Brain microvascular endothelial cell (primary cell): ENCODE results near the gene NLRP6.
"Not testable (repeated sequence)": the region's sequence is repeated elsewhere in the genome, so short reads cannot be mapped to it uniquely, and the experiment has no call there.

Experiments used
- DNase-seq: peaks from one replicate; pipeline ENCODE4 v3.0.0-alpha.2; 2020
- H3K27ac ChIP-seq: fragments of 250-450 bp; sonication (Bioruptor Pico); 2 replicates; pipeline ENCODE4 v1.5.1; 2020; ENCODE audit warnings: mild to moderate bottlenecking, moderate library complexity
- H3K27me3 ChIP-seq: fragments of 250-450 bp; sonication (Bioruptor Pico); replicated peaks from 2 replicates; pipeline ENCODE4 v1.5.1; 2020; ENCODE audit warnings: mild to moderate bottlenecking
- H3K36me3 ChIP-seq: fragments of 250-450 bp; sonication (Bioruptor Pico); replicated peaks from 2 replicates; pipeline ENCODE4 v1.5.1; 2020; ENCODE audit warnings: mild to moderate bottlenecking
- H3K4me3 ChIP-seq: 2 replicates; pipeline ENCODE4 v1.5.1; 2011; ENCODE audit warnings: low read depth, mild to moderate bottlenecking, control low read depth, low read length, moderate library complexity
- in situ Hi-C: cut with HindIII; loops from 2 replicates; pipeline ENCODE4 v1.10.0; 2017; ENCODE audit warnings: low sequenced_read_pairs, low pct_ligation_motif_present
- TF ChIP-seq, protein P1 (sequence below): IDR thresholded peaks from 2 replicates; pipeline ENCODE4 v1.5.1; 2011; ENCODE audit warnings: low read depth, mild to moderate bottlenecking, moderate library complexity, low read length, control low read depth, inconsistent platforms; ENCODE audit errors: missing control alignments

The NLRP6 gene

DNA sequence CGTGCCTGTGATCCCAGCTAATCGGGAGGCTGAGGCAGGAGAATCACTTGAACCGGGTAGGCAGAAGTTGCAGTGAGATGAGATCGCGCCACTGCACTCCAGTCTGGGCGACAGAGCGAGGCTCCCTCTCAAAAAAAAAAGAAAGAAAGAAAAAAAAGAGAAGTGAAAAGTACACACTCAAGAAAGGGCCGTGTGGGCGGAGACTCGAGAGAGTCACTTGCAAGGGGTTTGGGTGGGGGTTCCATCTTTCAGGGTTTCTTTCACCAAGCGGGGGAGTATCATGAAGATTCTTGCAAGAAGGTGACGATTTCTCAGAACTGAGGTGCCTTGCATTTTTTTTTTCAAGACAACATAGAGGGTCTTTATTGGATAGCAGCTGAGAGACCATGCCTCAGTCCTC lies 25.2 kb downstream of the NLRP6 start:
- TF ChIP-seq, protein P1, sequence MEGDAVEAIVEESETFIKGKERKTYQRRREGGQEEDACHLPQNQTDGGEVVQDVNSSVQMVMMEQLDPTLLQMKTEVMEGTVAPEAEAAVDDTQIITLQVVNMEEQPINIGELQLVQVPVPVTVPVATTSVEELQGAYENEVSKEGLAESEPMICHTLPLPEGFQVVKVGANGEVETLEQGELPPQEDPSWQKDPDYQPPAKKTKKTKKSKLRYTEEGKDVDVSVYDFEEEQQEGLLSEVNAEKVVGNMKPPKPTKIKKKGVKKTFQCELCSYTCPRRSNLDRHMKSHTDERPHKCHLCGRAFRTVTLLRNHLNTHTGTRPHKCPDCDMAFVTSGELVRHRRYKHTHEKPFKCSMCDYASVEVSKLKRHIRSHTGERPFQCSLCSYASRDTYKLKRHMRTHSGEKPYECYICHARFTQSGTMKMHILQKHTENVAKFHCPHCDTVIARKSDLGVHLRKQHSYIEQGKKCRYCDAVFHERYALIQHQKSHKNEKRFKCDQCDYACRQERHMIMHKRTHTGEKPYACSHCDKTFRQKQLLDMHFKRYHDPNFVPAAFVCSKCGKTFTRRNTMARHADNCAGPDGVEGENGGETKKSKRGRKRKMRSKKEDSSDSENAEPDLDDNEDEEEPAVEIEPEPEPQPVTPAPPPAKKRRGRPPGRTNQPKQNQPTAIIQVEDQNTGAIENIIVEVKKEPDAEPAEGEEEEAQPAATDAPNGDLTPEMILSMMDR = no peak
- Histone ChIP-seq H3K27ac (no peak overlapping the region), H3K36me3 (no peaks in the 10 kb centered on the region), H3K4me3 (no peak overlapping the region), H3K27me3 (peaks cover 2% of the 10 kb centered on the region)
- no peak for DNase-seq
- in situ Hi-C loops = no loop called here

GRCh38 chr11:304061-304506 lies 25.9 kb downstream of the NLRP6 start:
- H3K27ac ChIP-seq = no peak overlapping the region
- H3K27me3 ChIP-seq = peaks cover 2% of the 10 kb centered on the region
- TF ChIP-seq, protein P1 = no peak
- H3K4me3 ChIP-seq = no peak overlapping the region
- H3K36me3 ChIP-seq = no peaks in the 10 kb centered on the region
- in situ Hi-C loops = no loop called here
- no peak for DNase-seq

- H3K27ac ChIP-seq = no peak overlapping the region
- TF ChIP-seq, protein P1 = peak; percentile 85
- H3K4me3 ChIP-seq = no peak overlapping the region
- in situ Hi-C loops = no loop called here
- no peaks in the 10 kb centered on the region for H3K36me3 ChIP-seq
- H3K27me3 ChIP-seq = peaks cover 2% of the 10 kb centered on the region
- peak; percentile 59 for DNase-seq
Measured at GRCh38 chr11:304915-305843, 27.0 kb downstream of the NLRP6 start.

DNA sequence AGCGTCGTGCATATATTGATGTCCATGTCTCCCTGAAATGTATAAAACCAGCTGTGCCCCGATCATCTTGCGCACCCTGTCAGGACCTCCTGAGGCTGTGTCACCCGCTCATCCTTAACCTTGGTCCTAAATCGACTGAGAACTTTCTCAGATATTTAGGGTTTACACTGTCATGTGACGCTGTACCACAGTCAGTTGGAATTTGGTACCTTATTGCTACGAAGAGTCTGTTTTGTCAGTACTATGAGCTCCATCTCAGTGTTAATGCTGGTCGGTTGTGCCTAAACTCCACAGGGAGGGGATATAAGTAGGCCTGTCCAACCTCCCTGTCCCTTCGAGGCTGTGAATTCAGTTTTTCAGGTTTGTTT lies 27.6 kb downstream of the NLRP6 start:
- TF ChIP-seq, protein P1 = no peak
- no peaks in the 10 kb centered on the region for H3K27me3 ChIP-seq
- in situ Hi-C loops = no loop called here
- H3K4me3 ChIP-seq = no peak overlapping the region
- no peak for DNase-seq
- H3K36me3 ChIP-seq = no peaks in the 10 kb centered on the region
- no peak overlapping the region for H3K27ac ChIP-seq

- TF ChIP-seq, protein P1 = no peak
- no peak for DNase-seq
- Histone ChIP-seq H3K4me3 (no peak overlapping the region), H3K27me3 (no peaks in the 10 kb centered on the region), H3K36me3 (no peaks in the 10 kb centered on the region), H3K27ac (no peak overlapping the region)
- in situ Hi-C loops = no loop called here
Measured at GRCh38 chr11:306645-307371, 28.6 kb downstream of the NLRP6 start.

GRCh38 chr11:307766-308708 lies 29.8 kb downstream of the NLRP6 start, which contains the start of gene IFITM2:
Gene IFITM2, plus strand, starts transcription at chr11:307816. Its CDS starts 377 bp downstream, at chr11:308193.
- H3K27me3 ChIP-seq, in situ Hi-C loops, H3K27ac ChIP-seq, H3K36me3 ChIP-seq: not testable (repeated sequence)
- peak within 1 kb of the TSS; percentile 64 for H3K4me3 ChIP-seq
- DNase-seq = peak; percentile 47

- H3K36me3 ChIP-seq, H3K27me3 ChIP-seq, H3K27ac ChIP-seq, in situ Hi-C loops, DNase-seq: not testable (repeated sequence)
- H3K4me3 ChIP-seq = peak overlapping the region; percentile 48
Measured at GRCh38 chr11:308740-309665, 30.8 kb downstream of the NLRP6 start.
